ENCODE results near the gene RTEL1.

GRCh38 chr20:63664143-63664851 lies 6.2 kb downstream of the RTEL1 start:
- no peak for TF ChIP-seq CTCF (IDR thresholded peaks at IDR 0.05; ENCODE audit: low read depth, low read length, poor library complexity, severe bottlenecking)
- no peak for TF ChIP-seq EZH2phosphoT487 (IDR thresholded peaks at IDR 0.05; ENCODE audit: borderline replicate concordance, low read length)

Data from DOHH2 (cell line).